Measurements from ENCODE around the gene GDF9. TPM values are rescaled to one million over a fixed set of nuclear protein-coding genes. Genes with fewer than 3 reads are reported as not detected.
A peak's percentile ranks its signal among the peaks of the same experiment; 100 is the strongest.

GDF9 gene
- total RNA-seq, 2 donors from 2014 or later: 0.09 to 3.2 TPM

DNA sequence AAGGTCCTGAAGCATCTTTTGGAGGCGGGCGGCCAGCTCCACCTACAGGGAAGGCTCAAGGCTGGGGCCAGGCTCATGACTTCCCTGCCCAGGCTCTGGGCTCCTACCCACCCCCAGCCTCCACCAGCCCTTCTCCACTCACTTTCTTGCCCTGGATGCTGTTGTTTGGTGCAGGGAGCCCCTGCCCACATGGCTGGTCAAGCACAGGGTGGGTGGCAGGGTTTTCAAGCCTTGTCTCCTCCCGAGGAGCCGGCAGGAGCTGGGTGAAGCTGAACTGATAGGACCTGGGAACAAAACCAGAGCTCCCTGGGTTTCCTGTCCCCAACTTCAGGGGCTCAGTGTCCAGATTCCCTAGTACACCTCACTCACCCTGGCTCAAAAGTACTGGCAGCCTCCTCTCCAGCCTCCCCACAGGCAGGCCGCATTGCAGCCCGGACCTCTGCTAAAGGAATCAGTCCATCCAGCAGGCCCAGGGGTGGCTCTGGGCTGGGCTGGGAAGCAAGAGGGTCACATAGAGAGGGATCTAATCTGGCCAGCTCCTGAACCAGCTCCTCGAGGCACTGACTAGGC is 42.7 kb downstream of the GDF9 start:
- TF ChIP-seq, protein P1, sequence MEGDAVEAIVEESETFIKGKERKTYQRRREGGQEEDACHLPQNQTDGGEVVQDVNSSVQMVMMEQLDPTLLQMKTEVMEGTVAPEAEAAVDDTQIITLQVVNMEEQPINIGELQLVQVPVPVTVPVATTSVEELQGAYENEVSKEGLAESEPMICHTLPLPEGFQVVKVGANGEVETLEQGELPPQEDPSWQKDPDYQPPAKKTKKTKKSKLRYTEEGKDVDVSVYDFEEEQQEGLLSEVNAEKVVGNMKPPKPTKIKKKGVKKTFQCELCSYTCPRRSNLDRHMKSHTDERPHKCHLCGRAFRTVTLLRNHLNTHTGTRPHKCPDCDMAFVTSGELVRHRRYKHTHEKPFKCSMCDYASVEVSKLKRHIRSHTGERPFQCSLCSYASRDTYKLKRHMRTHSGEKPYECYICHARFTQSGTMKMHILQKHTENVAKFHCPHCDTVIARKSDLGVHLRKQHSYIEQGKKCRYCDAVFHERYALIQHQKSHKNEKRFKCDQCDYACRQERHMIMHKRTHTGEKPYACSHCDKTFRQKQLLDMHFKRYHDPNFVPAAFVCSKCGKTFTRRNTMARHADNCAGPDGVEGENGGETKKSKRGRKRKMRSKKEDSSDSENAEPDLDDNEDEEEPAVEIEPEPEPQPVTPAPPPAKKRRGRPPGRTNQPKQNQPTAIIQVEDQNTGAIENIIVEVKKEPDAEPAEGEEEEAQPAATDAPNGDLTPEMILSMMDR (IDR thresholded peaks at IDR 0.05): no peak
- TF ChIP-seq POLR2AphosphoS5 (IDR thresholded peaks at IDR 0.05) (no peak), POLR2A (IDR thresholded peaks at IDR 0.05) (no peak)
- no peaks in the 10 kb centered on the region for H3K36me3 ChIP-seq
- DNase-seq (ENCODE audit: low spot score): no peak
- H3K4me1 ChIP-seq (replicated peaks): peaks cover 9% of the 10 kb centered on the region
- WGBS: 87% methylated on average over 7 of the region's 7 CpGs
- intact Hi-C loops (cut with DNase I): loop anchor here (5.0 to 10.0 kb wide), 3 partner anchors 231 to 441 kb away; partner anchors contain the start of gene HSPA4
- no peak overlapping the region for H3K4me3 ChIP-seq
- no peaks in the 10 kb centered on the region for H3K27me3 ChIP-seq (replicated peaks; ENCODE audit: insufficient read depth)
- no peaks in the 10 kb centered on the region for H3K9me3 ChIP-seq
- H3K27ac ChIP-seq: peak overlapping the region in 1 of 2 donors; percentile 31

DNA sequence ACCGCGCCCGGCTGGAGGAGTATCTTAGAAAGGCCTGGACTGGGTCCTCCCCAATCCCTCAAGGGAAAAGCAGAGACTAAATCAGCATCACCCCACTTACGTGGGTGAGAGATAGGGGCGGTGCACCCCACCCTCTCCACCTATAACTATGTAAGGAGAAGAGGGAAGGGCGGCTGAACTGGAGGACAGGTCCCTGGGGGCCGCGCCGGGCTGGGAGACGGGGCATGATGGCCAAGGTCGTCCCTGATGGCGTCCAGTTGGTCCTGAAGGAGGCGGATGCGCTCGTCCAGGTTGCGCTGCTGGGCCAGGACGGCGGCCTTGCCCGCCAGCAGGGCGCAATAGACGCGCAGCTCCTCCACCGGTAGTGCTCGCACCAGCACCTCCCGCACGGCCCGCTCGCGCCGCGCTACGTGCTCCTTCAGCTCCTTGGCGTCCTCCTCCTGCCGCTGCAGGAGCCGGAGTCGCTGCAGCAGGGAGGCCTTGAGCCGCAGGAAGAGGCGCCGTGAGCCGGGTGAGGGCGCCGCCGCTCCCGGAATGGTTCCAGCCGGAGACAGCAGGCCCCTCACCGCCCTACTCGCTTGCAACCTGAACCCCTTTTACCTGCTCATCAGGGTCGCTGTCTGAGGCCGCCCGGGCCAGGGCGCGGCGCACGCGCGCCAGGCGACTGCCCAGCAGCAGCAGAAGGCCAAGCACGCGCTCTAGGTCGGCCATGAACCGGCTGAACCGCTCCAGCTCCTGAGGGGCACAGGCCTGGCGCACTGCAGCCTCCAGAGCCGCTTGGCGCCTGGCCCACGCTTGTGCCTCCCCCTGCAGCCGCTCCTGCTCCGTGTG is 43.4 kb downstream of the GDF9 start:
- no peak for DNase-seq (ENCODE audit: low spot score)
- Histone ChIP-seq H3K4me1 (replicated peaks) (peaks cover 9% of the 10 kb centered on the region), H3K4me3 (no peak overlapping the region), H3K27ac (peak overlapping the region in 1 of 2 donors; percentile 31), H3K27me3 (replicated peaks; ENCODE audit: insufficient read depth) (no peaks in the 10 kb centered on the region), H3K9me3 (no peaks in the 10 kb centered on the region), H3K36me3 (no peaks in the 10 kb centered on the region)
- intact Hi-C loops (cut with DNase I): loop anchor here (5.0 to 10.0 kb wide), 3 partner anchors 232 to 441 kb away; partner anchors contain the start of gene HSPA4
- WGBS: 45% methylated on average over 50 of the region's 68 CpGs
- no peak for TF ChIP-seq POLR2A (IDR thresholded peaks at IDR 0.05)
- TF ChIP-seq, protein P1 (IDR thresholded peaks at IDR 0.05): peak in 1 of 4 experiments; percentile 4

DNA sequence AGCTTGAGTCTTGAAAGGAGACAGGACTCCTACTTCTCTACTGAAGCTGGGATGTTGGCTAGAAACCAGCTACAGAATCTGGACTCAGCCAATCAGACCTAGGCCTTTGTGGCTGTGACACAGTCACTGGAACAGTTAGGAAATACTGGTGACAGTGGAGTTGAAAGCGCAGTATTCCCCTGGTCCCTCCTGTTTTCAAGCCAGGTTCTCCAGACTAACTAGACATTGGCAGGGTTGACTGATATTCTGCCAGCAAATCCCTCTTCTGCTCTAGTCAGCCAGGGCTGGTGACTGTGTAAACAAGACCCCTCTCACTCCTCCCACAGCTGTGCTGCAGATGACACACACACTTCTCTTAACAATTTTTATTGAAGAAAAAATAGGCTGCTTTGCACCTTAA is 44.5 kb downstream of the GDF9 start:
- H3K4me1 ChIP-seq (replicated peaks): peaks cover 6% of the 10 kb centered on the region
- WGBS: 43% methylated on average over 1 of the region's 1 CpG
- no peak for DNase-seq (ENCODE audit: low spot score)
- no peak overlapping the region for H3K4me3 ChIP-seq
- H3K9me3 ChIP-seq: no peaks in the 10 kb centered on the region
- H3K27ac ChIP-seq: no peak overlapping the region
- no peaks in the 10 kb centered on the region for H3K27me3 ChIP-seq (replicated peaks; ENCODE audit: insufficient read depth)
- TF ChIP-seq, protein P1 (IDR thresholded peaks at IDR 0.05): no peak
- TF ChIP-seq POLR2A (IDR thresholded peaks at IDR 0.05) (no peak), POLR2AphosphoS5 (IDR thresholded peaks at IDR 0.05) (no peak)
- no peaks in the 10 kb centered on the region for H3K36me3 ChIP-seq
- intact Hi-C loops (cut with DNase I): loop anchor here (5.0 to 10.0 kb wide), 3 partner anchors 233 to 439 kb away; partner anchors contain the start of gene HSPA4

DNA sequence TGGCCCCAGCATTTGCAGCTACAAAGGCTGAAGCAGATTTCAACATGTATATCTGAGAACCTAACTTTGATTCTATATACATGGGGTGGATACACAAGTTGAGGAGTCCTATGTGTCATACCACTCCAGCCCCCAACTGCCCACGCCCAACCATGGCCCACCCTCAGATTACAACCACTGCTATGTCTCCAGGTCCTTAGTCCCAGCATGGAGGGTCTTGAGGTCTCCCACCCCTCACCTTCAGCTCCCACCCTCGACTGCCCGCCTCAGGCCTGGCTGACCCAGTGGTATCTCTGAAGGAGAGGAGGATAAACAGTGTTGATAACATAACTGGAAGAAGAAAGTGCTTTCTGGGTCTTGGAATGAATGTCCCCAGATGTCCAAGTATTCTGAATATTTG is 44.9 kb downstream of the GDF9 start:
- H3K9me3 ChIP-seq: no peaks in the 10 kb centered on the region
- 83% methylated on average over 3 of the region's 3 CpGs for WGBS
- no peak overlapping the region for H3K27ac ChIP-seq
- no peak overlapping the region for H3K4me3 ChIP-seq
- no peaks in the 10 kb centered on the region for H3K36me3 ChIP-seq
- TF ChIP-seq, protein P1 (IDR thresholded peaks at IDR 0.05): no peak
- TF ChIP-seq POLR2AphosphoS5 (IDR thresholded peaks at IDR 0.05) (no peak), POLR2A (IDR thresholded peaks at IDR 0.05) (no peak)
- no peaks in the 10 kb centered on the region for H3K27me3 ChIP-seq (replicated peaks; ENCODE audit: insufficient read depth)
- intact Hi-C loops (cut with DNase I): loop anchor here (5.0 to 10.0 kb wide), 3 partner anchors 233 to 439 kb away; partner anchors contain the start of gene HSPA4
- no peak for DNase-seq (ENCODE audit: low spot score)
- H3K4me1 ChIP-seq (replicated peaks): peaks cover 6% of the 10 kb centered on the region

All from prostate gland (tissue), 2 donors.